ENCODE data around the gene GIMAP5. TPM values are rescaled to one million over a fixed set of nuclear protein-coding genes. Genes with fewer than 3 reads are reported as not detected.

Gene GIMAP5
- total RNA-seq, 2 experiments from 2014 or later = 111 to 149 TPM

GRCh38 chr7:150721970-150722373, 15.2 kb upstream of the GIMAP5 start:
- H3K27ac Mint-ChIP-seq = no peak overlapping the region
- H3K9me3 Mint-ChIP-seq = peaks cover 37% of the 10 kb centered on the region
- H3K4me1 Mint-ChIP-seq = peaks cover 67% of the 10 kb centered on the region
- DNase-seq = no peak
- ChIA-PET POLR2A (interaction anchor here (0.5 kb wide), 1 partner anchor 10 kb away, joined by 3 read pairs; no protein-coding TSS in a partner anchor), CTCF (interaction anchor here (1.2 to 2.8 kb wide), 3 partner anchors 10 to 24 kb away, joined by 3 to 13 read pairs (median 3); no protein-coding TSS in a partner anchor)
- H3K4me3 Mint-ChIP-seq = no peak overlapping the region
- H3K36me3 Mint-ChIP-seq (ENCODE audit: low read depth) = peaks cover 97% of the 10 kb centered on the region
- H3K27me3 Mint-ChIP-seq = no peaks in the 10 kb centered on the region

GRCh38 chr7:150722431-150722931, 14.7 kb upstream of the GIMAP5 start:
- H3K9me3 Mint-ChIP-seq = peaks cover 40% of the 10 kb centered on the region
- DNase-seq = no peak
- no peaks in the 10 kb centered on the region for H3K27me3 Mint-ChIP-seq
- POLR2A ChIA-PET = no interaction called here
- H3K27ac Mint-ChIP-seq = no peak overlapping the region
- H3K36me3 Mint-ChIP-seq (ENCODE audit: low read depth) = peaks cover 97% of the 10 kb centered on the region
- CTCF ChIA-PET = interaction anchor here (1.0 to 2.8 kb wide), 4 partner anchors 10 to 30 kb away, joined by 3 to 13 read pairs (median 3); no protein-coding TSS in a partner anchor
- no peak overlapping the region for H3K4me3 Mint-ChIP-seq
- peaks cover 67% of the 10 kb centered on the region for H3K4me1 Mint-ChIP-seq

- CTCF ChIA-PET = interaction anchor here (0.9 to 1.3 kb wide), 4 partner anchors 11 to 31 kb away, joined by 3 read pairs; no protein-coding TSS in a partner anchor
- Mint-ChIP-seq H3K9me3 (peaks cover 46% of the 10 kb centered on the region), H3K4me3 (no peak overlapping the region), H3K4me1 (peaks cover 60% of the 10 kb centered on the region), H3K36me3 (ENCODE audit: low read depth) (peaks cover 97% of the 10 kb centered on the region), H3K27me3 (no peaks in the 10 kb centered on the region), H3K27ac (no peak overlapping the region)
- no peak for DNase-seq
- POLR2A ChIA-PET = no interaction called here
These were observed 13.8 kb upstream of the GIMAP5 start for GRCh38 chr7:150723467-150723866.

GRCh38 chr7:150727381-150727780, 9.8 kb upstream of the GIMAP5 start:
- peaks cover 78% of the 10 kb centered on the region for H3K36me3 Mint-ChIP-seq (ENCODE audit: low read depth)
- H3K4me3 Mint-ChIP-seq = no peak overlapping the region
- no peak overlapping the region for H3K27ac Mint-ChIP-seq

GRCh38 chr7:150728011-150728410, 9.2 kb upstream of the GIMAP5 start:
- peaks cover 49% of the 10 kb centered on the region for H3K4me1 Mint-ChIP-seq
- no peak overlapping the region for H3K27ac Mint-ChIP-seq
- CTCF ChIA-PET = interaction anchor here (0.6 to 2.2 kb wide), 3 partner anchors 12 to 42 kb away, joined by 3 to 9 read pairs (median 4); partner anchors contain the start of genes GIMAP1 and GIMAP2
- H3K4me3 Mint-ChIP-seq = no peak overlapping the region
- no peak for DNase-seq
- peaks cover 51% of the 10 kb centered on the region for H3K9me3 Mint-ChIP-seq
- POLR2A ChIA-PET = interaction anchor here (0.6 kb wide), 1 partner anchor 12 kb away, joined by 4 read pairs; the partner anchor contains the start of gene GIMAP1
- no peaks in the 10 kb centered on the region for H3K27me3 Mint-ChIP-seq
- peaks cover 72% of the 10 kb centered on the region for H3K36me3 Mint-ChIP-seq (ENCODE audit: low read depth)

More at GRCh38 chr7:150727381-150727780, 9.8 kb upstream of the GIMAP5 start:
- DNase-seq = no peak
- H3K27me3 Mint-ChIP-seq = no peaks in the 10 kb centered on the region
- CTCF ChIA-PET = interaction anchor here (0.6 to 2.2 kb wide), 3 partner anchors 12 to 41 kb away, joined by 3 to 9 read pairs (median 4); partner anchors contain the start of genes GIMAP1 and GIMAP2
- H3K9me3 Mint-ChIP-seq = peaks cover 49% of the 10 kb centered on the region
- peaks cover 48% of the 10 kb centered on the region for H3K4me1 Mint-ChIP-seq
- POLR2A ChIA-PET = no interaction called here

GRCh38 chr7:150728609-150729008, 8.6 kb upstream of the GIMAP5 start:
- no peak overlapping the region for H3K27ac Mint-ChIP-seq
- peaks cover 72% of the 10 kb centered on the region for H3K36me3 Mint-ChIP-seq (ENCODE audit: low read depth)
- ChIA-PET CTCF (interaction anchor here (0.8 to 1.6 kb wide), 3 partner anchors 9 to 61 kb away, joined by 3 to 5 read pairs (median 3); partner anchors contain the start of genes GIMAP1 and GIMAP5), POLR2A (interaction anchor here (0.6 kb wide), 1 partner anchor 14 kb away, joined by 3 read pairs; no protein-coding TSS in a partner anchor)
- peaks cover 55% of the 10 kb centered on the region for H3K9me3 Mint-ChIP-seq
- peaks cover 49% of the 10 kb centered on the region for H3K4me1 Mint-ChIP-seq
- DNase-seq = no peak
- H3K4me3 Mint-ChIP-seq = no peak overlapping the region
- no peaks in the 10 kb centered on the region for H3K27me3 Mint-ChIP-seq

- Mint-ChIP-seq H3K27me3 (no peaks in the 10 kb centered on the region), H3K27ac (peak overlapping the region; percentile 63), H3K36me3 (ENCODE audit: low read depth) (peaks cover 55% of the 10 kb centered on the region), H3K4me3 (peak overlapping the region; percentile 8), H3K4me1 (peaks cover 71% of the 10 kb centered on the region), H3K9me3 (peaks cover 40% of the 10 kb centered on the region)
- ChIA-PET POLR2A (interaction anchor here (0.6 kb wide), 1 partner anchor 10 kb away, joined by 3 read pairs; no protein-coding TSS in a partner anchor), CTCF (interaction anchor here (0.9 to 2.8 kb wide), 11 partner anchors 11 to 283 kb away, joined by 3 to 20 read pairs (median 4); partner anchors contain the start of genes GIMAP1, GIMAP2 and GIMAP6)
- no peak for DNase-seq
These were observed 5.3 kb upstream of the GIMAP5 start for GRCh38 chr7:150731916-150732315.

- H3K4me1 Mint-ChIP-seq = peaks cover 69% of the 10 kb centered on the region
- no peak for DNase-seq
- H3K36me3 Mint-ChIP-seq (ENCODE audit: low read depth) = peaks cover 50% of the 10 kb centered on the region
- H3K27me3 Mint-ChIP-seq = no peaks in the 10 kb centered on the region
- peak overlapping the region; percentile 72 for H3K27ac Mint-ChIP-seq
- ChIA-PET POLR2A (interaction anchor here (0.8 kb wide), 1 partner anchor 9 kb away, joined by 4 read pairs; no protein-coding TSS in a partner anchor), CTCF (interaction anchor here (0.5 to 2.8 kb wide), 13 partner anchors 11 to 286 kb away, joined by 3 to 20 read pairs (median 5); partner anchors contain the start of genes GIMAP1 and GIMAP2)
- no peak overlapping the region for H3K4me3 Mint-ChIP-seq
- peaks cover 31% of the 10 kb centered on the region for H3K9me3 Mint-ChIP-seq
These were observed 4.3 kb upstream of the GIMAP5 start for GRCh38 chr7:150732786-150733481.

- Mint-ChIP-seq H3K36me3 (ENCODE audit: low read depth) (peaks cover 50% of the 10 kb centered on the region), H3K9me3 (peaks cover 25% of the 10 kb centered on the region), H3K4me3 (no peak overlapping the region), H3K4me1 (peaks cover 69% of the 10 kb centered on the region), H3K27ac (peak overlapping the region; percentile 72), H3K27me3 (no peaks in the 10 kb centered on the region)
- CTCF ChIA-PET = interaction anchor here (1.0 to 2.8 kb wide), 8 partner anchors 10 to 286 kb away, joined by 3 to 20 read pairs (median 6); partner anchors contain the start of gene GIMAP1
- DNase-seq = no peak
- POLR2A ChIA-PET = no interaction called here
These were observed 3.6 kb upstream of the GIMAP5 start for GRCh38 chr7:150733482-150734095.

GRCh38 chr7:150734254-150734653, 3.0 kb upstream of the GIMAP5 start:
- H3K9me3 Mint-ChIP-seq = peaks cover 23% of the 10 kb centered on the region
- H3K27ac Mint-ChIP-seq = peak overlapping the region; percentile 16
- ChIA-PET CTCF (interaction anchor here (1.1 to 1.9 kb wide), 3 partner anchors 18 to 285 kb away, joined by 4 to 6 read pairs (median 6); partner anchors contain the start of gene GIMAP1), POLR2A (no interaction called here)
- DNase-seq = no peak
- peaks cover 52% of the 10 kb centered on the region for H3K36me3 Mint-ChIP-seq (ENCODE audit: low read depth)
- peaks cover 69% of the 10 kb centered on the region for H3K4me1 Mint-ChIP-seq
- H3K4me3 Mint-ChIP-seq = no peak overlapping the region
- H3K27me3 Mint-ChIP-seq = no peaks in the 10 kb centered on the region

GRCh38 chr7:150735596-150736358, 1.4 kb upstream of the GIMAP5 start:
- CTCF ChIA-PET = interaction anchor here (1.1 to 1.7 kb wide), 2 partner anchors 10 to 104 kb away, joined by 3 to 4 read pairs; partner anchors contain the start of gene GIMAP6
- peak overlapping the region; percentile 85 for H3K4me3 Mint-ChIP-seq
- no peaks in the 10 kb centered on the region for H3K27me3 Mint-ChIP-seq
- H3K4me1 Mint-ChIP-seq = peaks cover 69% of the 10 kb centered on the region
- peaks cover 58% of the 10 kb centered on the region for H3K36me3 Mint-ChIP-seq (ENCODE audit: low read depth)
- POLR2A ChIA-PET = no interaction called here
- peaks cover 23% of the 10 kb centered on the region for H3K9me3 Mint-ChIP-seq
- H3K27ac Mint-ChIP-seq = peak overlapping the region; percentile 88
- no peak for DNase-seq

All from activated CD4-positive, alpha-beta T cell treated with anti-CD3 and anti-CD28 coated beads, Interleukin-2, amount 10 ng/mL, durations not matched to agents 7 days and 5 days (primary cell).